ENCODE results near the gene KRTAP4-9. TPM values are rescaled to one million over a fixed set of nuclear protein-coding genes. Genes with fewer than 3 reads are reported as not detected.
A peak's percentile ranks its signal among the peaks of the same experiment; 100 is the strongest.

Gene KRTAP4-9
- total RNA-seq, 1 donor = not detected

- H2AFZ ChIP-seq (ENCODE audit: low read length) = no peak within 1 kb of the TSS
- H3K27ac ChIP-seq (ENCODE audit: low read depth, low read length) = peak within 1 kb of the TSS; percentile 69
- H3K4me3 ChIP-seq (ENCODE audit: insufficient read depth, low read length) = no peak within 1 kb of the TSS
- no peaks in the 10 kb centered on the region for H3K27me3 ChIP-seq (ENCODE audit: insufficient read depth, low read length)
- peaks cover 6% of the 10 kb centered on the region for H3K4me1 ChIP-seq (ENCODE audit: insufficient read depth, low read length)
- peak; percentile 78 for DNase-seq (ENCODE audit: insufficient read length, low spot score, missing footprints)
- no peak within 1 kb of the TSS for H3K4me2 ChIP-seq (ENCODE audit: insufficient read depth, low read length)
- peaks cover 2% of the 10 kb centered on the region for H3K9me3 ChIP-seq (ENCODE audit: low read depth, low read length)
- no peaks in the 10 kb centered on the region for H3K36me3 ChIP-seq (ENCODE audit: insufficient read depth, low read length)
- TF ChIP-seq CTCF (IDR thresholded peaks at IDR 0.05; ENCODE audit: extremely low read depth, low read depth, low read length) = no peak
- H4K20me1 ChIP-seq (ENCODE audit: insufficient read depth, low read length) = no peaks in the 10 kb centered on the region
- H3K79me2 ChIP-seq (ENCODE audit: insufficient read depth, low read length) = no peaks in the 10 kb centered on the region
These were observed 35.4 kb downstream of the KRTAP4-9 start, which contains the start of gene KRTAP4-6 for GRCh38 chr17:41140360-41141131. KRTAP4-6 (minus strand) TSS chr17:41140544; CDS start chr17:41140487, 57 bp downstream.

GRCh38 chr17:41141361-41141760 is 36.2 kb downstream of the KRTAP4-9 start:
- Histone ChIP-seq H3K27ac (ENCODE audit: low read depth, low read length) (peak overlapping the region; percentile 69), H3K4me2 (ENCODE audit: insufficient read depth, low read length) (no peak overlapping the region), H3K4me1 (ENCODE audit: insufficient read depth, low read length) (peaks cover 6% of the 10 kb centered on the region), H3K36me3 (ENCODE audit: insufficient read depth, low read length) (no peaks in the 10 kb centered on the region), H4K20me1 (ENCODE audit: insufficient read depth, low read length) (no peaks in the 10 kb centered on the region), H2AFZ (ENCODE audit: low read length) (no peak overlapping the region), H3K27me3 (ENCODE audit: insufficient read depth, low read length) (no peaks in the 10 kb centered on the region), H3K4me3 (ENCODE audit: insufficient read depth, low read length) (no peak overlapping the region), H3K9me3 (ENCODE audit: low read depth, low read length) (peaks cover 2% of the 10 kb centered on the region), H3K79me2 (ENCODE audit: insufficient read depth, low read length) (no peaks in the 10 kb centered on the region)
- no peak for TF ChIP-seq CTCF (IDR thresholded peaks at IDR 0.05; ENCODE audit: extremely low read depth, low read depth, low read length)
- DNase-seq (ENCODE audit: insufficient read length, low spot score, missing footprints) = no peak

GRCh38 chr17:41144846-41145245 is 39.7 kb downstream of the KRTAP4-9 start:
- Histone ChIP-seq H3K4me1 (ENCODE audit: insufficient read depth, low read length) (peaks cover 6% of the 10 kb centered on the region), H3K4me3 (ENCODE audit: insufficient read depth, low read length) (no peak overlapping the region), H3K27me3 (ENCODE audit: insufficient read depth, low read length) (no peaks in the 10 kb centered on the region), H3K9me3 (ENCODE audit: low read depth, low read length) (peaks cover 2% of the 10 kb centered on the region), H3K79me2 (ENCODE audit: insufficient read depth, low read length) (no peaks in the 10 kb centered on the region), H3K36me3 (ENCODE audit: insufficient read depth, low read length) (no peaks in the 10 kb centered on the region), H3K4me2 (ENCODE audit: insufficient read depth, low read length) (no peak overlapping the region), H3K27ac (ENCODE audit: low read depth, low read length) (no peak overlapping the region), H4K20me1 (ENCODE audit: insufficient read depth, low read length) (no peaks in the 10 kb centered on the region), H2AFZ (ENCODE audit: low read length) (no peak overlapping the region)
- TF ChIP-seq CTCF (IDR thresholded peaks at IDR 0.05; ENCODE audit: extremely low read depth, low read depth, low read length) = no peak
- no peak for DNase-seq (ENCODE audit: insufficient read length, low spot score, missing footprints)

GRCh38 chr17:41145261-41145660 is 40.1 kb downstream of the KRTAP4-9 start:
- no peak overlapping the region for H2AFZ ChIP-seq (ENCODE audit: low read length)
- H3K9me3 ChIP-seq (ENCODE audit: low read depth, low read length) = peaks cover 2% of the 10 kb centered on the region
- H3K4me3 ChIP-seq (ENCODE audit: insufficient read depth, low read length) = no peak overlapping the region
- peaks cover 6% of the 10 kb centered on the region for H3K4me1 ChIP-seq (ENCODE audit: insufficient read depth, low read length)
- H3K4me2 ChIP-seq (ENCODE audit: insufficient read depth, low read length) = no peak overlapping the region
- H3K27ac ChIP-seq (ENCODE audit: low read depth, low read length) = no peak overlapping the region
- no peak for TF ChIP-seq CTCF (IDR thresholded peaks at IDR 0.05; ENCODE audit: extremely low read depth, low read depth, low read length)
- no peaks in the 10 kb centered on the region for H3K79me2 ChIP-seq (ENCODE audit: insufficient read depth, low read length)
- no peaks in the 10 kb centered on the region for H3K27me3 ChIP-seq (ENCODE audit: insufficient read depth, low read length)
- no peak for DNase-seq (ENCODE audit: insufficient read length, low spot score, missing footprints)
- no peaks in the 10 kb centered on the region for H3K36me3 ChIP-seq (ENCODE audit: insufficient read depth, low read length)
- no peaks in the 10 kb centered on the region for H4K20me1 ChIP-seq (ENCODE audit: insufficient read depth, low read length)

Measured in osteoblast (primary cell).